Measurements from ENCODE around the gene SLC25A26.

The SLC25A26 gene

DNA sequence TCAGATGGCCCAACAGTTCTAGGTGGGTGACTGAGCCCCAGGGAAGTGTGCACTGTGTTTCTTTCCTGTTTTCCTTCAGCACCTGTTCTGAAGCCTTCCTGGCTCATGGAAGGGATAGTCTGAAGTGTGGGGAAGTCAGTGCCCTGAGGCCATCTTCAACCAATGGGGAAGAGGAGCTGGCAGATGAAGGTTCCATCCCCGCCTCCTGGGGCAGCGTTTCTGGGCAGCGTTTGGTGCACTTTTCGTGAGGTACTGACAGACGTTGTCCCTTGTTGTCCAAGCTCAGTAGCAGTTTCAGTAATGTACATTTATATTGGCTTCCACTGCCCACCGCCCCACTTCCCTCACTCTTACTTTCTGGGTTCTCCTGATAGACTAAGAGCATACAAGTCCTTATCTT lies 42.6 kb upstream of the SLC25A26 start:
- TF ChIP-seq EZH2phosphoT487 (IDR thresholded peaks at IDR 0.05; ENCODE audit: borderline replicate concordance, low read length) (no peak), CTCF (IDR thresholded peaks at IDR 0.05; ENCODE audit: low read depth, low read length, poor library complexity, severe bottlenecking) (no peak)
- no peak overlapping the region for H3K27ac ChIP-seq (ENCODE audit: low read depth, low read length)

GRCh38 chr3:66179793-66180192 lies 41.0 kb upstream of the SLC25A26 start:
- TF ChIP-seq CTCF (IDR thresholded peaks at IDR 0.05; ENCODE audit: low read depth, low read length, poor library complexity, severe bottlenecking) (no peak), EZH2phosphoT487 (IDR thresholded peaks at IDR 0.05; ENCODE audit: borderline replicate concordance, low read length) (no peak)
- Histone ChIP-seq H3K36me3 (ENCODE audit: control insufficient read depth, low read length) (no peaks in the 10 kb centered on the region), H3K4me3 (ENCODE audit: low read length) (no peak overlapping the region), H3K27me3 (ENCODE audit: control insufficient read depth, low read length) (no peaks in the 10 kb centered on the region), H3K9me2 (replicated peaks; ENCODE audit: control insufficient read depth, low read length) (no peaks in the 10 kb centered on the region), H3K4me1 (ENCODE audit: control insufficient read depth, low read length) (no peaks in the 10 kb centered on the region), H3K4me2 (ENCODE audit: low read length) (no peak overlapping the region), H4K20me1 (ENCODE audit: control insufficient read depth, insufficient read depth, low read depth, low read length) (no peaks in the 10 kb centered on the region), H3K79me2 (ENCODE audit: control insufficient read depth, low read length) (no peaks in the 10 kb centered on the region), H3K27ac (ENCODE audit: low read depth, low read length) (no peak overlapping the region), H3F3A (ENCODE audit: control insufficient read depth, insufficient read depth) (no peaks in the 10 kb centered on the region), H3K9me3 (ENCODE audit: control insufficient read depth, insufficient read depth, low read length) (no peaks in the 10 kb centered on the region)

More for the DNA sequence above, 42.6 kb upstream of the SLC25A26 start:
- Histone ChIP-seq H3K4me1 (ENCODE audit: control insufficient read depth, low read length) (no peaks in the 10 kb centered on the region), H4K20me1 (ENCODE audit: control insufficient read depth, insufficient read depth, low read depth, low read length) (no peaks in the 10 kb centered on the region), H3F3A (ENCODE audit: control insufficient read depth, insufficient read depth) (no peaks in the 10 kb centered on the region), H3K4me3 (ENCODE audit: low read length) (no peak overlapping the region), H3K79me2 (ENCODE audit: control insufficient read depth, low read length) (no peaks in the 10 kb centered on the region), H3K4me2 (ENCODE audit: low read length) (no peak overlapping the region), H3K36me3 (ENCODE audit: control insufficient read depth, low read length) (no peaks in the 10 kb centered on the region), H3K9me2 (replicated peaks; ENCODE audit: control insufficient read depth, low read length) (no peaks in the 10 kb centered on the region), H3K27me3 (ENCODE audit: control insufficient read depth, low read length) (no peaks in the 10 kb centered on the region), H3K9me3 (ENCODE audit: control insufficient read depth, insufficient read depth, low read length) (no peaks in the 10 kb centered on the region)

DNA sequence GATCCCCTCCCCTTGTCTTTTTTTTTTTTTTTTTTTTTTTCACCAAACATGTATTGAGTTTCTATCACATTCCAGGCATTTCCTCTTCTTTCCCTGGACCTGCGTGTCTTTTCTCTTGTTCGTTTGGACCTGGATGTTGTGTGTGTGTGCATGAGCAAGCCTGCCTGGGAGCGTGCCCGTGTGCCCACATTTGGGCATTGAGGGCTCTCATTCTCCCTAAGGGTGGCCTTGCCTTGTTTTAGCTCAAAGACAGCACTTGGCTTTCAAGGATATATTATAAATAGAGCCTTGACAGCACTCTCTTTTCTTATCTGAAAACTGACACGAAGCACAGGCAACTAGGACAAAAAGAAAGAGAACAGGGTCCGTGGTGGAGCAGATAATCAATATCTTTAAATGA lies 39.0 kb upstream of the SLC25A26 start:
- no peak for TF ChIP-seq EZH2phosphoT487 (IDR thresholded peaks at IDR 0.05; ENCODE audit: borderline replicate concordance, low read length)
- no peak for TF ChIP-seq CTCF (IDR thresholded peaks at IDR 0.05; ENCODE audit: low read depth, low read length, poor library complexity, severe bottlenecking)
- Histone ChIP-seq H3K79me2 (ENCODE audit: control insufficient read depth, low read length) (no peaks in the 10 kb centered on the region), H3K4me1 (ENCODE audit: control insufficient read depth, low read length) (no peaks in the 10 kb centered on the region), H3K36me3 (ENCODE audit: control insufficient read depth, low read length) (no peaks in the 10 kb centered on the region), H3K4me2 (ENCODE audit: low read length) (no peak overlapping the region), H3F3A (ENCODE audit: control insufficient read depth, insufficient read depth) (no peaks in the 10 kb centered on the region), H3K9me3 (ENCODE audit: control insufficient read depth, insufficient read depth, low read length) (no peaks in the 10 kb centered on the region), H3K27ac (ENCODE audit: low read depth, low read length) (no peak overlapping the region), H3K9me2 (replicated peaks; ENCODE audit: control insufficient read depth, low read length) (no peaks in the 10 kb centered on the region), H3K27me3 (ENCODE audit: control insufficient read depth, low read length) (no peaks in the 10 kb centered on the region), H3K4me3 (ENCODE audit: low read length) (no peak overlapping the region), H4K20me1 (ENCODE audit: control insufficient read depth, insufficient read depth, low read depth, low read length) (no peaks in the 10 kb centered on the region)

DNA sequence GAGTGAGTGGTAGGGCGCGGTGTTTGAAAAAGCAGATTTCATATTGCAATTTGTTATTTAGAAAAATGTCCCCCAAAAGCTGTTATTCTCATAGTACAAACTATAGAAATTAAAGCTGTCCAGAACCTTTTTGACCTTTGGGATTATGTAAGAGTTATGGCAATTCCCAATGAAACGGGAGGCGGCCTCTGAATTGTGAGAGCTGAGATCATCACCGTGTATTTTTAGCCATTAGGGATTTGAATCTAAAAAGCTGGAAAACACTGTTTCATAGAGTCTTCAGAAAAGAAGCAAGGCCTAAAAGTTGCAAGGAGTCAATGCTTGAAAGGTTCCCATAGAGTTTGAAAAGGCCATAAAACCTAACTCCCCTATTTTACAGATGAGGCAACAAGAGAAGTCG lies 38.6 kb upstream of the SLC25A26 start:
- Histone ChIP-seq H3K4me1 (ENCODE audit: control insufficient read depth, low read length) (no peaks in the 10 kb centered on the region), H4K20me1 (ENCODE audit: control insufficient read depth, insufficient read depth, low read depth, low read length) (no peaks in the 10 kb centered on the region), H3K27ac (ENCODE audit: low read depth, low read length) (no peak overlapping the region), H3K36me3 (ENCODE audit: control insufficient read depth, low read length) (no peaks in the 10 kb centered on the region), H3K9me2 (replicated peaks; ENCODE audit: control insufficient read depth, low read length) (no peaks in the 10 kb centered on the region), H3F3A (ENCODE audit: control insufficient read depth, insufficient read depth) (no peaks in the 10 kb centered on the region), H3K27me3 (ENCODE audit: control insufficient read depth, low read length) (no peaks in the 10 kb centered on the region), H3K79me2 (ENCODE audit: control insufficient read depth, low read length) (no peaks in the 10 kb centered on the region), H3K4me3 (ENCODE audit: low read length) (no peak overlapping the region), H3K9me3 (ENCODE audit: control insufficient read depth, insufficient read depth, low read length) (no peaks in the 10 kb centered on the region), H3K4me2 (ENCODE audit: low read length) (no peak overlapping the region)
- TF ChIP-seq CTCF (IDR thresholded peaks at IDR 0.05; ENCODE audit: low read depth, low read length, poor library complexity, severe bottlenecking): no peak
- TF ChIP-seq EZH2phosphoT487 (IDR thresholded peaks at IDR 0.05; ENCODE audit: borderline replicate concordance, low read length): no peak
